Measurements from ENCODE around the gene GPR153.

GPR153 gene

GRCh38 chr1:6286266-6286665, 25.4 kb upstream of the GPR153 start:
- DNase-seq, result no peak

GRCh38 chr1:6285336-6285735, 24.4 kb upstream of the GPR153 start:
- no peak for DNase-seq

GRCh38 chr1:6282577-6283270, 21.8 kb upstream of the GPR153 start:
- DNase-seq, result no peak

GRCh38 chr1:6281511-6282402, 20.9 kb upstream of the GPR153 start:
- no peak for DNase-seq

- no peak for DNase-seq
Observed at GRCh38 chr1:6280761-6281451, 20.0 kb upstream of the GPR153 start.

GRCh38 chr1:6279613-6280383, 18.9 kb upstream of the GPR153 start:
- no peak for DNase-seq

- no peak for DNase-seq
Observed at GRCh38 chr1:6279066-6279465, 18.2 kb upstream of the GPR153 start.

GRCh38 chr1:6278263-6278662, 17.4 kb upstream of the GPR153 start:
- DNase-seq, result no peak

GRCh38 chr1:6276811-6277555, 16.1 kb upstream of the GPR153 start:
- no peak for DNase-seq

- no peak for DNase-seq
Observed at GRCh38 chr1:6275826-6276782, 15.2 kb upstream of the GPR153 start.

GRCh38 chr1:6274622-6275139, 13.8 kb upstream of the GPR153 start:
- no peak for DNase-seq

- no peak for DNase-seq
Observed at GRCh38 chr1:6274102-6274501, 13.2 kb upstream of the GPR153 start.

- no peak for DNase-seq
Observed at GRCh38 chr1:6273380-6273891, 12.5 kb upstream of the GPR153 start.

GRCh38 chr1:6272868-6273267, 12.0 kb upstream of the GPR153 start:
- no peak for DNase-seq

- DNase-seq, result no peak
Observed at GRCh38 chr1:6272452-6272851, 11.6 kb upstream of the GPR153 start.

- DNase-seq, result no peak
Observed at GRCh38 chr1:6271554-6271953, 10.7 kb upstream of the GPR153 start.

- DNase-seq, result no peak
Observed at GRCh38 chr1:6271006-6271405, 10.1 kb upstream of the GPR153 start.

GRCh38 chr1:6270401-6270800, 9.5 kb upstream of the GPR153 start:
- no peak for DNase-seq

- no peak for DNase-seq
Observed at GRCh38 chr1:6269720-6270400, 9.0 kb upstream of the GPR153 start.

GRCh38 chr1:6269296-6269695, 8.4 kb upstream of the GPR153 start:
- no peak for DNase-seq
